SK-N-MC (cell line): ENCODE measurements around the gene USP17L22.
"Not testable (repeated sequence)": the region's sequence is repeated elsewhere in the genome, so short reads cannot be mapped to it uniquely, and the experiment has no call there.

Experiments
- FOXP2 ChIP-seq: optimal IDR thresholded peaks from 2 replicates; pipeline ENCODE3; 2011; ENCODE audit warnings: mild to moderate bottlenecking, moderate library complexity; ENCODE audit not compliant: insufficient read depth; ENCODE audit errors: extremely low read length, control extremely low read depth
- POLR2AphosphoS5 ChIP-seq: IDR thresholded peaks from 2 replicates; pipeline ENCODE4 v1.6.1; 2012; ENCODE audit warnings: mild to moderate bottlenecking, low read depth, low read length, borderline replicate concordance

GRCh38 chr4:9219852-9220251 lies 47.6 kb upstream of the USP17L22 start, which contains the start of gene USP17L12:
- not testable (repeated sequence) for TF ChIP-seq POLR2AphosphoS5, FOXP2
